AML-193 (cell line): ENCODE measurements around the gene TBC1D22A.

Source experiments
- DNase-seq, 2 experiments: peaks; one replicate each; lab custom pipeline; 2025; lab: John Stamatoyannopoulos, UW

The TBC1D22A gene

GRCh38 chr22:46958658-46959057, 196.2 kb downstream of the TBC1D22A start:
- no peak for DNase-seq

- no peak for DNase-seq
Measured at GRCh38 chr22:46959369-46959768, 196.9 kb downstream of the TBC1D22A start.

- DNase-seq: no peak
Measured at GRCh38 chr22:46961591-46962295, 199.3 kb downstream of the TBC1D22A start.

DNA sequence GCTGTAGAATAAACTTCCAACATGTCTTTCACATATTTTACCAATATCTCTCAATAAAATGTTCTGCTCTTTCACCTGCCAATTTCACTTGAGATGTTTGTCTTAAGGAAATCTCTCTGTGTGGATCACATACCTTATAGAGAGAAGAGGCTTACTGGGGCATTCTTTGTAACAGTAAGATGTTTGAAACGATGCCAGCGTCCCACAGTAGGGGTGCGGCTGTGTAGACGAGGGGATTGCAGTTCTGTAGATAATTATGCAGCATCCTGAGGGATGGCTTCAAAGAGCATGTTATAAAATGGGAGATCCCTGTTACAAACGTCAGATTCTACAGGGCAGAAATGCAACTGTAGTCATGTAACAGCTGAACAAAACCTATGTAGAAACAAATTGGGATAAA, 200.0 kb downstream of the TBC1D22A start:
- no peak for DNase-seq

GRCh38 chr22:46963672-46964545, 201.5 kb downstream of the TBC1D22A start:
- DNase-seq: no peak

DNA sequence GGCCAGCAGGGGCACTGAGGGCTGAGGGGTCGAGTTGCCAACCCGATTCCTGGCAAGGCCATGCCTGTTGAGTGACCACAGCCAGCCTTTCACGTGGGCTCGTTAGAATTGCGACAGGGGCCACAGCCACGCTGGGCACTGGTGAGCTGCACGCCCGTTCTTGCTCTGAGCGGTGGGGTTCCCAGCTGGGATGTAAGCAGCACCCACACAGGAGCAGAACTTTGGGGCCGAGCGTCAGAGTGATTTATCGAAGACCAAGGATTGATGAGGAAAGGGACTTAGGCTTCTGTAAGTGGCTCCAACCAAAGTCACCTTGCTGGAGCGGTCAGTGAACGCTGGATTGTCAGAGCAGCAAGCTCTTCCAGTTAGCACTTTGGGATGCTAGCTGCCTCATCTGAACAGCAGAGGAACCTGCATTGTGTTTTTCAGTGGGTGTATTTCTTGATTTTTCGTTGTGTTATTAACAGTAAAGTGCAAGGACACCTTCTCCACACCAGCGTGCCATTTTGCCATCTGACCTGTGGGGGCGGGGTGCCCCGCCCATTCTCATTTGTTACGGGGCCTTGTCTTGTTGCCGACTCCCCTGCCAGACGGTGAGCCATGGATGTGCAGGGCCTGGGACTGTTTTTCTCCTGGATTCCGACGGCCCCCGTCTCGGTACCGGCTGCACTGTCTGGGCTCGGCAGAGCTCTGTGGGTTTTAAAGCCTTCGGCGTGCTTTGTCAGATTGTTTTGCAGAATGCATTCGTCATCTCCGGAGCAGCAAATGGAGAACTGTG, 202.5 kb downstream of the TBC1D22A start:
- DNase-seq: no peak

GRCh38 chr22:46965555-46966494, 203.4 kb downstream of the TBC1D22A start:
- DNase-seq: no peak

DNA sequence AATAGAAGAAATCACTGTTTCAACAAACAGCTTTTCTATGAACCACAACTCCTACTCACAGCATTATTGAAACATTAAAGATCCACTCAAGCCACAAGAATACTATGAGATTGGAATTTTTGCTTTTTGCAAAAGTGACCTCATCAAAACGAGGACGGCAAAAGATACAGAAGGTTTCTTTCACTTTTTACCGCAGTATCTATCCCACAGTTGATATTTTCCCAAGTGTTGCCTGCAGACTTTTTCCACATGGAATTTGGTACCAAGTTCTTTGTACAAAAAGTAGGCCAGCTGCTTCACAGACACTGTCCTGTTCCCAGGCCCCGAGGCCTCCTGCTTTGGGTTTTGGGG, 204.0 kb downstream of the TBC1D22A start:
- no peak for DNase-seq

DNA sequence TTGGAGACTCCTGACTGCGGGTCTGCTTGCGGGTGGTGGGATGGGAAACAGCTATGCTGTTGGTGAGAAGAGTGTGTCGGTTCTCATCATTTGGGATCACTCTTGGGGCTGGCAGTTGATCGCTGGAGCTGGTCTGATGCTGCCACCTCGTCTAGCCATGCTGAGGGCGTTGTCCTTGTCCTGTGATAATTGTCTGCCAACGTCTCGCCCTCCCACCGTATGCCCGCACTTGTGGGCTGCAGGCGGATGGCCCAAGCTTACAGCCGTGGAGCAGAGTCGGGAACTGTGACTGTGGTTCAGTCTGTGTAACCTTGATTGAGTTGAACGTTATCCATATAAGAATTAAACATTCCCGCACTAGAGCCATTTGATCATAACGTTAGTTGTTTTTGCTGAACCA, 204.4 kb downstream of the TBC1D22A start:
- DNase-seq: no peak

DNA sequence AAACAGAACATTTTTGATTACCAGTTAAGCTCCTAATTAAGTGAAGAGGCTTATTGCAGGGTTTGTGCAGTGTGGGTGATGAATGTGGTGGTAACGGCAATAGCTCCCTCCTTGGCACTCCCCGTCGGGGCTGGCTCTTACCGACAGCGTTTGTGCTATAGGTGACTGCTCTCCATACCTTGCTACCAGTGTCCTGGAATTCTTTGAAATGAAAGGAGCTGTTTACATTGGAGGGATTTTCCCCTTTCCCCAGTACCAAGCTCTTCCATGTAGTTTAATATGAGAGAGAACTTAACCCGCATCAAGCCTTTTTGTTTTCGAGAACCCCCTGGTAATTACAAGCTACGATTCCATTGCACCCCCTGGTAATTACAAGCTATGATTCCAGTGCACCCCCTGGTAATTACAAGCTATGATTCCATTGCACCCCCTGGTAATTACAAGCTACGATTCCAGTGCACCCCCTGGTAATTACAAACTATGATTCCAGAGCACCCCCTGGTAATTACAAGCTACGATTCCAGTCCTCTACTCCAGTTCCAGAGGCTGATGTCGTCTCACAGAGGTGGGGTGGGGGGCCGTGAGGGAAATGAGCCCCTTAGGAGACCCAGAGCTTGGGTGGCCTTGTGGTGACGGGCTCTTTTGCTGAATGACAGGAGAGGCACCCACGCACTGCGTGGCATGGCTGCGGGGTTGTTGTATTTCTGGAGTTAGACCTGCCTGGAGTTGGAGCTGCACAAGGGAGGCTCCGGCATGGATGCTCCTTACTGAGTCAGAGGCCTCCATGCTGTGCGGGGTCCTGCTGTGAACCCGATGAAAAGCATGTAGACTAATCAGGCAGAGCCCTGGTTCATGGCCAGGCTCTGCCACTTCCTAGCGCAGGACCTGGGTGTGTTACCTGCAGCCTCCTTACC, 205.3 kb downstream of the TBC1D22A start:
- no peak for DNase-seq

DNA sequence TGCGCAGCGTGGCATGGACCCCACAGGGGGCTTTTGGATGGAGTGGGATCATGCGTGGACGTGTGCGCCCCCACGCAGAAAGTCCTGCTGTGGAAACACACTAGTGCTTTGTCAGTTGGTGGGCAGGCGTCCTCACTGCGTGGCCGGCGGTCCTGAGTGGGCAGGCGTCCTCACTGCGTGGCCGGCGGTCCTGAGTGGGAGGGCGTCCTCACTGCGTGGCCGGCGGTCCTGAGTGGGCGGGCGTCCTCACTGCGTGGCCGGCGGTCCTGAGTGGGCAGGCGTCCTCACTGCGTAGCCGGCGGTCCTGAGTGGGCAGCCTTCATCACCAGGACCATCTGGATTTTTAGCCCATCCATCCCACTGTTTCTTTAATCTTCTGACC, 205.9 kb downstream of the TBC1D22A start:
- DNase-seq: no peak

- DNase-seq: no peak
Measured at GRCh38 chr22:46968848-46969247, 206.4 kb downstream of the TBC1D22A start.

DNA sequence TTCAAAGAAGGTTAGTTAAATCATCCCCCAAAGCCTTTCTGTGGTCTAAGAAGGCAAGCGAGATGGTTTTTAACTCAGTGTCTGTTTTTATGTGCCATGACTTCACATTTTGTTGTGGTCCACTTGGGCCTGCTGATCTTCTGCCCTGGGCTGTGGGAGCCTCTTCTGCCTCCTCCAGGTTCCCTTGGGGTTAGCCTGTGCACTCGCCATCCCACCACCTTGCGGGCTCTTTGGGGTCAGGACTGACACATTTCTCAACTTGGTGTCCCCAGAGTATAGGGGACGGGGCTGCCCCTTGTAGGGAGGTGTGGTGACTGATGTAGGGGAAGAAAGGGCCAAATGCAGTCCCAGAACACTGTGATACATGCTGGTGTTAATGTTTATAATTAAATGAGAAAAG, 207.0 kb downstream of the TBC1D22A start:
- no peak for DNase-seq

DNA sequence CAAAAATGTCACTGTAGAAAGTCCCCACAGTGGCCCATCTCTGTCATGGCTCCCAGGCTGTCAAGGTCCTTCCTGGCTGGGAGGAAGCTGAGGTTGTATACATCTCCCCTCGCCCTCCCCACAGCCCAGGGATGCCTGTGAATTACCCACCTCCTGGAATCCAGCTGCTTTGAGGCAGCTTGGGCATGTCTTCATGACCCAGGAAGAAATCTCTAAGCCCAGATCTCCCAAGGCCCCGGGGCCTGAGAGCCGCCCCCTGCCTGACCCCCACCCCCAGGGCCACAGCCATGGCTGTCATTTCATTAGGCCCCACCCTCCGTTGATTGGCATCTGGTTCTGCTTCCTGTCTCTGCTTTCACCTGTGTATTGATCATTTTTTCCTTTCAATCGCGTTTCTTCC, 207.5 kb downstream of the TBC1D22A start:
- DNase-seq: no peak

DNA sequence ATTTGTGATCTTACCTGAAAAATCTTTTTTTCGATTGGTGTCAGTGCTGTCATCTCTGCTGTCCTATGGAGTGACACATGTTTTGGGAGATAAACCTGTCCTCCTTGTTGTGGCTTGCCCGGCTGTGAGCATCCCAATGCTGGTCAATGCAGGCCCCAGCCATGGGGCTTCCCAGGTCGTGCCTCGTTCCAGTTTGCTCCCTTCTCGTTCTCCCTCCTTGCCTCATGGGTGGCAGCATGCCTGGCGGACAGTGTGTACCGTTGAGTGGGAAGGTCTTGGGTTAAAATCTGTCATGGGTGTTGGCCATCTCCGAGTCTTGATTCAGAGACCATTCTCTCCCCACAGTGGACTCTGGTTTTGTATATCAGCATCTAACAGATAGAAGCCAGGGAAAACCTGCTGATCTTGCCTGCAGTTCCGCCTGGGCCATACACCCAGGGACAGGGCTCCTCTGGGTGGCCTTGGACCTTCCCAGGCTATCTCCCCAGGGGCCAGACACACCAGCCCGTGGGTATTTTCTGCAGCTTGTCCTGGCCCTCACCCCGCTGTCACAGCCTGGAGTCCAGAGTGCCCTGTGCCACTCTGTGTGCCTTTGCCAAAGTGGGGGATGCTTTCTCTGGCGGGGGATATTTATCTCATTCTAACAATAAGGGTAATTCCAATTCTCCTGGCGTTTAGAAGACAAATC, 208.1 kb downstream of the TBC1D22A start:
- DNase-seq: no peak

DNA sequence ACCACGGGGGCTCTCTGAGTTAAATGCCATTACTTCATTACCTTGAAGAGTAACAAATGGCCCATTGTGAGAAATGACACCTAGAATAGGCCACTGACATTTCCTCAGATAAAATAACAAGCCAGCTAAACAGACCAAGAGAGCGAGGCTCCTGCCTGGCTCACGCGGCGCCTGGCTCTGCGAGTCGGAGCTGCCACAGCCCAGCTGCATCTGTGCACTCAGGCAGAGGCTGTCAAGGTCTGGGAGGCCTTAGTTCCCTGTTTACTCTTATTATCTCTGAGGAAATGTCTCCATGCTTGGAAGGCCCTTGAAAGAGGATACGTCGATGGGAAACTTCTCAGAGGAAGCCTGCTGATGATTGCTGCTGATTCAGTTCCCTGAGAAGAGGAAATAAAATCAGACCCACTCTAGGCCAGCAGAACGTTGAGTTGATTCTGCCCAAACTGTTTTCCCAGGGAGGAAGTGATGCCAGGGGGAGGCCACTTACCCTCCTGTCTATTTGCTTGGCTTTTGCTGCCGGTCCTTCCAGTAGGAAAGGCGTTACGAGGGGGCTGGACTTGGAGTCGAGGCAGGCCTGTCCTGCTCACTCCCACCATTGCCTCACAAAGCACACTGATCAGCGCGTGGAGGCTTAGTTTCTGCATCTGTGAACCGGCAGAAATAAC, 208.8 kb downstream of the TBC1D22A start:
- no peak for DNase-seq

- no peak for DNase-seq
Measured at GRCh38 chr22:46971764-46972125, 209.3 kb downstream of the TBC1D22A start.

DNA sequence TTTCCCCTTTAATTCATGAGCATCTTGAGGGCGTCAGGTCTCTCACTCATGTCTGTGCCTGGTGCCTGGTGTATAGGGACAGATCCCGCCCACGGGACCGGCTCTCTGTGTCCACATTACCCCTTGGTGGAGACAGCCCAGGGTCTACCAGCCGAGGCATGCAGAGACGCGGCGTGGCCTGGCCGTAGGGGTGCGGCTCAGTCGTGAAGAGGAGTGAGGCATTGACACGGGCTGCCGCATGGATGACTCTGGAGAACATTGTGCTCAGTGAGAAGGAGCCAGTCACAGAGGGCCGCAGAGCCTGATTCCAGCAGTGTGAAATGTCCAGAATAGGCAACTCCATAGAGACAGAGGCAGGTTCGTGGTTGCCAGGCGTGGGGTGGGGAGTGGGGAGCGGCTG, 209.8 kb downstream of the TBC1D22A start:
- DNase-seq: no peak
